Measurements from ENCODE around the gene CDKAL1. TPM values are rescaled to one million over a fixed set of nuclear protein-coding genes. Genes with fewer than 3 reads are reported as not detected.

Gene CDKAL1
- total RNA-seq, 1 donor from 2014 or later, result 39.6 TPM

DNA sequence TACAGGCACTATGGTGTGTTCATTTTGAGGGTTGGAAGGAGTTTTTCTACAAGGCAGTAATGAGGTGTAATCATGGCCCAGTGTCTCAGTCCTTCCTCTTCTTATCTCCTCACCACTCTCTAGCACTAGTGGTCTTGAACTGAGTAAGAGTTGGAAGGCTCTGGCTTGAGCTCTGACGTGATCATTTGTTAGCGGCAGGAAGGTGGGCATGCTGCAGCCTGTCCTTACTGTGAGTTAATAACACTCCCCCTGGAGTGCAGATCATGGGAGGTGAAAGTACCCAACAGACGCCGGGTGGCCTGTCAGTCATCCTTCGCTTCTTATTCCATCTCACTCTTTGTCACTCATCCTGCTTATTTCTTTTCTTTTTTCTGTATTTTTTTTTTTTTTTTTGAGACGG lies 356.9 kb downstream of the CDKAL1 start:
- Histone ChIP-seq H3K9ac (no peak overlapping the region), H4K20me1 (ENCODE audit: low read depth) (no peaks in the 10 kb centered on the region), H3K9me3 (ENCODE audit: low read depth) (no peaks in the 10 kb centered on the region), H3K4me3 (no peak overlapping the region), H2AFZ (replicated peaks) (no peak overlapping the region), H3K27ac (no peak overlapping the region), H3F3A (ENCODE audit: low read depth) (no peaks in the 10 kb centered on the region), H3K27me3 (no peaks in the 10 kb centered on the region), H3K36me3 (no peaks in the 10 kb centered on the region), H3K4me1 (peaks cover 4% of the 10 kb centered on the region), H3K4me2 (no peak overlapping the region), H3K79me2 (ENCODE audit: low read depth) (no peaks in the 10 kb centered on the region)
- Mint-ChIP-seq H3K4me3 (no peak overlapping the region), H3K27ac (no peak overlapping the region), H3K36me3 (peaks cover 5% of the 10 kb centered on the region), H3K27me3 (ENCODE audit: insufficient read depth, low read depth) (peaks cover 3% of the 10 kb centered on the region), H3K9me3 (peaks cover 13% of the 10 kb centered on the region), H3K4me1 (no peaks in the 10 kb centered on the region)
- TF ChIP-seq EZH2 (IDR thresholded peaks at IDR 0.05) (no peak), EZH2phosphoT487 (IDR thresholded peaks at IDR 0.05) (no peak)
- DNase-seq (ENCODE audit: low spot score), result no peak

DNA sequence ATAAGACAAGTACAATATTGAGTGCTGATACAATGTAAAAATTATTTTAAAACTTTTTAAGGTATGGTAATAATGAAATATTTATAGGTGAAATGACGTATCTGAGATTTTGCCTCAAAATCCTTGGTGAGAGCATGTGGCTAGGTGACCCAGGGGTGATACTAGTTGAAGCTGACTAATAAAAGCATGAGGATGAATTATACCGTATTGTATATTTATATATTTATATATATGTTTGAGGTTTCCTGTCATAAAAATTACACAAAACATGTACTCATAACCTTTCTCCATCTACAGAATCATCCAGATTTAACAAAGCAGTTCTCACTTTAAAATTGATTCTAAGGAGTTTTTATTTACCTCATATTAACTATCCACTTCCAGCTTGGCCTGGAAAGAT lies 358.1 kb downstream of the CDKAL1 start:
- Mint-ChIP-seq H3K4me3 (no peak overlapping the region), H3K36me3 (peaks cover 6% of the 10 kb centered on the region), H3K27me3 (ENCODE audit: insufficient read depth, low read depth) (peaks cover 3% of the 10 kb centered on the region), H3K27ac (no peak overlapping the region), H3K9me3 (peaks cover 11% of the 10 kb centered on the region), H3K4me1 (no peaks in the 10 kb centered on the region)
- Histone ChIP-seq H3K27me3 (no peaks in the 10 kb centered on the region), H3K4me3 (no peak overlapping the region), H3K9ac (no peak overlapping the region), H3K36me3 (no peaks in the 10 kb centered on the region), H3K4me1 (peaks cover 4% of the 10 kb centered on the region), H3K79me2 (ENCODE audit: low read depth) (no peaks in the 10 kb centered on the region), H2AFZ (replicated peaks) (no peak overlapping the region), H3K4me2 (no peak overlapping the region), H4K20me1 (ENCODE audit: low read depth) (no peaks in the 10 kb centered on the region), H3K27ac (no peak overlapping the region), H3F3A (ENCODE audit: low read depth) (no peaks in the 10 kb centered on the region), H3K9me3 (ENCODE audit: low read depth) (no peaks in the 10 kb centered on the region)
- DNase-seq (ENCODE audit: low spot score), result no peak
- TF ChIP-seq EZH2 (IDR thresholded peaks at IDR 0.05), result no peak
- TF ChIP-seq, protein P1, sequence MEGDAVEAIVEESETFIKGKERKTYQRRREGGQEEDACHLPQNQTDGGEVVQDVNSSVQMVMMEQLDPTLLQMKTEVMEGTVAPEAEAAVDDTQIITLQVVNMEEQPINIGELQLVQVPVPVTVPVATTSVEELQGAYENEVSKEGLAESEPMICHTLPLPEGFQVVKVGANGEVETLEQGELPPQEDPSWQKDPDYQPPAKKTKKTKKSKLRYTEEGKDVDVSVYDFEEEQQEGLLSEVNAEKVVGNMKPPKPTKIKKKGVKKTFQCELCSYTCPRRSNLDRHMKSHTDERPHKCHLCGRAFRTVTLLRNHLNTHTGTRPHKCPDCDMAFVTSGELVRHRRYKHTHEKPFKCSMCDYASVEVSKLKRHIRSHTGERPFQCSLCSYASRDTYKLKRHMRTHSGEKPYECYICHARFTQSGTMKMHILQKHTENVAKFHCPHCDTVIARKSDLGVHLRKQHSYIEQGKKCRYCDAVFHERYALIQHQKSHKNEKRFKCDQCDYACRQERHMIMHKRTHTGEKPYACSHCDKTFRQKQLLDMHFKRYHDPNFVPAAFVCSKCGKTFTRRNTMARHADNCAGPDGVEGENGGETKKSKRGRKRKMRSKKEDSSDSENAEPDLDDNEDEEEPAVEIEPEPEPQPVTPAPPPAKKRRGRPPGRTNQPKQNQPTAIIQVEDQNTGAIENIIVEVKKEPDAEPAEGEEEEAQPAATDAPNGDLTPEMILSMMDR (IDR thresholded peaks at IDR 0.05), result no peak
- no peak for TF ChIP-seq EZH2phosphoT487 (IDR thresholded peaks at IDR 0.05)

DNA sequence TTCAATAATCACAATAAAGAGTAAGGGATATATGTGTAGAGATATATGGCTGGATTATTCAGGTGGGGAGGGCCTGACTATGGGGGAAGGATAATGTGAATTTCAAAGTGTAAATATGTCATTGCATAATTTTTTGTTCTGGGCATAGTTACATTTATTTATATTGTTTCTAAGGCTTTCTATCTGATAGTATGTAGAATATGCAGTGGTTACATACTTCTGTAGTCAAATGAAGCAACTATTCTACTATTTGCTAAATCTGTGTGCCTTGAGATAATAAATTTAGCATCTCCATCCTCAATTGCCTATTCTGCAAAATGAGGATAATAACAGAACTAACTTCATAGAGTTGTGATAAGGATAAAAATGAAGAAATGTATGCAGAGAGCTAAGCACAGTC lies 359.2 kb downstream of the CDKAL1 start:
- Histone ChIP-seq H3K9me3 (ENCODE audit: low read depth) (no peaks in the 10 kb centered on the region), H3K36me3 (no peaks in the 10 kb centered on the region), H3K4me3 (no peak overlapping the region), H3K4me1 (peaks cover 4% of the 10 kb centered on the region), H3K79me2 (ENCODE audit: low read depth) (no peaks in the 10 kb centered on the region), H3F3A (ENCODE audit: low read depth) (no peaks in the 10 kb centered on the region), H2AFZ (replicated peaks) (no peak overlapping the region), H3K27me3 (no peaks in the 10 kb centered on the region), H3K9ac (no peak overlapping the region), H4K20me1 (ENCODE audit: low read depth) (no peaks in the 10 kb centered on the region), H3K27ac (no peak overlapping the region), H3K4me2 (no peak overlapping the region)
- H3K9me3 Mint-ChIP-seq, result peaks cover 7% of the 10 kb centered on the region
- no peaks in the 10 kb centered on the region for H3K4me1 Mint-ChIP-seq
- peaks cover 3% of the 10 kb centered on the region for H3K27me3 Mint-ChIP-seq (ENCODE audit: insufficient read depth, low read depth)
- no peak overlapping the region for H3K27ac Mint-ChIP-seq
- DNase-seq (ENCODE audit: low spot score), result no peak
- H3K36me3 Mint-ChIP-seq, result peaks cover 5% of the 10 kb centered on the region
- TF ChIP-seq EZH2 (IDR thresholded peaks at IDR 0.05) (no peak), EZH2phosphoT487 (IDR thresholded peaks at IDR 0.05) (no peak)
- TF ChIP-seq, protein P1 (IDR thresholded peaks at IDR 0.05), result no peak
- H3K4me3 Mint-ChIP-seq, result no peak overlapping the region

DNA sequence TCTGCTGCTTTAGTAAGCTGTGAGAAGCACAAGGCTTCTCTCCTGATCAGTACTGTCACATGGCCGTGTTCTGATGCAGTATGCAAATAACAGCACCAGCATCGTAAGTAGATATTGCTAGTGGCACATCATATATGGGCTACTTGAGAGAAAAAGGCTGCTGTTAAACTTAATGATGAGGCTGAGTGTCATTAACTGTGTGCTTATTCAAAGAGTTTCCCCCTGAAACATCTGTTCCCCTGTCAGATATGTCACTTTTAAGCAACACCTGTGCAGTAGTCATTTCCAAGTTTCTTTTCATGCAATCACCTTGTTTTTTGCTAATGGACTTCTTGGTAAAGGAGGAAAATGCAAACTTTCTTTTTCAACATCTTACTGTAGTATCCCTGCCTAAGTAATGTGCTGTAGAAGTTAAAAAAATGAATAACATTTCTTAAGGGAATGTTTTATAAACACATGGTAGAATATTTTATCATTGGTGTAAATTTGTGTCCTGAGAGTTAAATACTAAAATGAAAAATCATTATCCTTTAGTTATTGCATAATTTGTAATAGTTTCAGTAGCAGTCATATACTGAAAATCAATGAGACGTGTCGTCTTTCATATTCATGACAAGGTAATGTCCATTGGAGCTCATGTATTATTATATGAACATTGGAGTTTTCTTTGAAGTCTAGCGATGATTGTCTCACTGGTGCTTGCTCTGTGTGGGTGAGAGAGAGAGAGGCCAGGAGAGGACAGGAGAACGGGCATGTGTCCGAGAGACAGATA lies 366.3 kb downstream of the CDKAL1 start:
- H3K27me3 Mint-ChIP-seq (ENCODE audit: insufficient read depth, low read depth), result peaks cover 4% of the 10 kb centered on the region
- H3K9ac ChIP-seq, result no peak overlapping the region
- no peaks in the 10 kb centered on the region for H3K4me1 ChIP-seq
- no peak overlapping the region for H3K4me3 Mint-ChIP-seq
- DNase-seq (ENCODE audit: low spot score), result no peak
- no peaks in the 10 kb centered on the region for H4K20me1 ChIP-seq (ENCODE audit: low read depth)
- H3K36me3 ChIP-seq, result no peaks in the 10 kb centered on the region
- H3K9me3 Mint-ChIP-seq, result peaks cover 11% of the 10 kb centered on the region
- TF ChIP-seq, protein P1 (IDR thresholded peaks at IDR 0.05), result no peak
- TF ChIP-seq EZH2phosphoT487 (IDR thresholded peaks at IDR 0.05) (no peak), EZH2 (IDR thresholded peaks at IDR 0.05) (no peak)
- peaks cover 10% of the 10 kb centered on the region for H3K36me3 Mint-ChIP-seq
- H3K27me3 ChIP-seq, result no peaks in the 10 kb centered on the region
- no peaks in the 10 kb centered on the region for H3K9me3 ChIP-seq (ENCODE audit: low read depth)
- no peaks in the 10 kb centered on the region for H3K4me1 Mint-ChIP-seq
- H3K79me2 ChIP-seq (ENCODE audit: low read depth), result no peaks in the 10 kb centered on the region
- no peak overlapping the region for H2AFZ ChIP-seq (replicated peaks)
- H3K4me3 ChIP-seq, result no peak overlapping the region
- H3K27ac ChIP-seq, result no peak overlapping the region
- H3F3A ChIP-seq (ENCODE audit: low read depth), result no peaks in the 10 kb centered on the region
- H3K27ac Mint-ChIP-seq, result no peak overlapping the region
- no peak overlapping the region for H3K4me2 ChIP-seq

Measured in neural progenitor cell (in vitro differentiated cells).